NCI-H345 (cell line): Measurements from ENCODE around the gene PARVA.

Experiments
- DNase-seq: peaks from one replicate; lab custom pipeline; 2025; lab: John Stamatoyannopoulos, UW

Gene PARVA

DNA sequence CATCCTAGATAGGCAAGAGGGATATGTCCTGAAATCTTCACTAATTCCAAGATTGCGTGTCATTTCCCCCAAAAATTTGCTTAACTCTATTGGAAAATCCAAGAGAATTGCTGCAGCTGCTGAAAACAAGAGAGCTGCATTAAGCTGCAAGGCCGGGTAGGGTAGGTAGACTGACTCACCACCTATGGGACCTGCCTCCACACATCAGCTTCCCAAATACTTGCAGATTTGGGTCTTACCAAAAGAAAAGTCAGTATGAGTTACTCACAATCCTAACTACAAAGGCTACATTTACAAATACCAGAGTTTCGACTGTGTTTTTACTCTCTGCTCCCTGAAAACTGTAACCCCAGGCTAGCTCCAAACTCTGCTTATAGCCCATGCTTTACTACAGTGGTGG, 154.3 kb downstream of the PARVA start:
- no peak for DNase-seq

DNA sequence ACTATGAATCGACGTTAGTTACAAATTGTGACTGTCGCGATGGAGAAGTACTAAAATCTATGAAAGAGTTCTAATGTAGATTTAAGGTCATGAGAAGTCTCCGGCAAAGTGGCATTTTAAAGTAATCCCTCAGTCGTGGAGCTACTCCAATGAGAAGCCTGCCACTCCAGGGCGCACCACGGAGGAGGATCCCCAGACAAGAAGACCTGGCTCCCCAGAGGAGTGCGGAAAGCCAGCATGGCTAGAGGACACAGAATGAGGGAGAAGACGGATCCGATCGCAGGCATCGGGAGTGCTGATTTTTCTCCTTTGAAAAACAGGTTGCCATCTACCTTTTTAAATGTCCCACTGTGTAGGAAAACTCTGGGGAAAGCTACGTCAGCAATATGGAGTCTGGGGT, 155.2 kb downstream of the PARVA start:
- no peak for DNase-seq

DNA sequence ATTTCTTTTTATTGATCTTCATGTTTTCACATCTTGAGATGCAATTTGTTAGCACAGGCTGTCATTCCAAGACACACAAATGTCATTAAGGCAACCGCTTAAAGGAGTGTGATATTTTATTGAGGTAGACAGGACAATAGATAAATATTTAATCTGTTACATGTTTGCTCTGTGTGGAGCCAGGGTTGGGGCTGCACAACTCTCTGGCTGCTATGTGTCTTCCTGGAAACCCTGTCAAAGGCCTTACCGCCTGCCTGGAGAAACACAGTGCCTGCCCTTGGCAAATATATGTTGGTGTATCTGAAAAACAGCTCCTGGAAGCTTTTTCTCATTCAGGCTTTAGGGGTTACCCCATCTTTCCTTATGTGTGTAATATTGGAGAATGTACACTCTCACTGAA, 157.2 kb downstream of the PARVA start:
- no peak for DNase-seq

DNA sequence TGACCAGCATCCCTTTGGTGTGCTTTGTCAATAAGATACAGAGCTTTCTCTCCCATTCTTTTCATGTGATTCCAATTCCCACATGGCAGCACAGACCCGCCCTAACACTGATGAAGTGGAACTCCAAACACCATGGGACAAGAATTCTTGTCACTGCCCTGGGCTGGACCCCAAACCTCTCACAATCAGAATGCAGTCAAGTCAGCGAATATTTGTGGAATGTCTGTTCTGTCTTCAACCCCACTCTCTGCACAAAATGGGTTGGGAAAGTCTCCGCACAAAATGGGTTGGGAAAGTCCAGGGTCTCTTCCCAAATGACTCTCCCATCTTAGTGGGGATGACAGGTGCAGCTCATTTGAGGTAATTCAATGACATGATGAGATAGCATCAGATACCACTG, 157.9 kb downstream of the PARVA start:
- DNase-seq, result no peak

DNA sequence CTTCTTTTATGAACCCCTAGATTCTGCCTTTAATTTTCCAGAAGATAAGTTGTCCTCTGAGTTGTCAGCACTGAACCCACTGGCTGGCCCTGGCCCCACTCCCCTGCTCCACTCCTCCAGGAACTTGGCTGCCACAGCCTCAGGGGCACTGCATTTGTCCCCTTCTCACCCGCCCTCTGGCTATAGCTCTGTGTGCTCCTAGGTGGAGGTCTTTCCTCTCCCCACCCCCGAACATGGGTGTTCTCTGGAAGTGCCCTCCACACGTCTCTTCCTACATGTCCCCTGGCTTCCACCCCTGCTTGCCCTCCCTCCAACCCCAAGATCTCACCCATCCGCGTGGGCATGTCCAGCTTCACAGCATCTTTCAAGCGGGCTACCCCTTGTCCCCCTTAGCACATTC, 159.2 kb downstream of the PARVA start:
- DNase-seq, result no peak

DNA sequence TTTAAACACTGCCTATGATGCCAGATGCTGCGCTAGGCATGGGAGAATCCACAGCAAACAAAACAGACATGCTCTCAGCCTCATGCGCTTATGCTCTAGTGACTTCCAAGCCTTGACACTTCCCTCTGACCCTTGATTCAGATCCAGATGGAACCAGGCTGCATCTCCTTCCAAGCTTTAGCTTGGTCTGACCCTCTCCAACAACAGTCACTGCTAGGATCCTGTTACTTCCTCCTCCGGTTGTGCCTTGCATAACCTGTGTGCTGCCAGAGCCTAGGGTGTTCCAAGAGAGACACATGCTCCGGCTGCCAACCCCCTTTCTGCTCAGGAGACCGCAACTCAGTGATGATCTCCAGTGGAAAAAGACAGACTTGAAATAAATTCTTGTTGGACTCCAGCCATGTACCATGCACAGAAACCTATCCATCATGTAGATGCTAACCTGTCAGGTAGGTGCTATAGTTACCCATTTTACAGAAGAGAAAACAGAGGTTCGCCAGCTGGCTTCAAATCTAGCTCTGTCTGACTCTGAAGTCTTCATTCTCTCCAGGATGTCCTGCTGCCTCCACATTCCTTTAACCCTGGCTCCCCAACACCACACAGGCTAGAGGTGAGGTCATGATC, 160.5 kb downstream of the PARVA start:
- no peak for DNase-seq

DNA sequence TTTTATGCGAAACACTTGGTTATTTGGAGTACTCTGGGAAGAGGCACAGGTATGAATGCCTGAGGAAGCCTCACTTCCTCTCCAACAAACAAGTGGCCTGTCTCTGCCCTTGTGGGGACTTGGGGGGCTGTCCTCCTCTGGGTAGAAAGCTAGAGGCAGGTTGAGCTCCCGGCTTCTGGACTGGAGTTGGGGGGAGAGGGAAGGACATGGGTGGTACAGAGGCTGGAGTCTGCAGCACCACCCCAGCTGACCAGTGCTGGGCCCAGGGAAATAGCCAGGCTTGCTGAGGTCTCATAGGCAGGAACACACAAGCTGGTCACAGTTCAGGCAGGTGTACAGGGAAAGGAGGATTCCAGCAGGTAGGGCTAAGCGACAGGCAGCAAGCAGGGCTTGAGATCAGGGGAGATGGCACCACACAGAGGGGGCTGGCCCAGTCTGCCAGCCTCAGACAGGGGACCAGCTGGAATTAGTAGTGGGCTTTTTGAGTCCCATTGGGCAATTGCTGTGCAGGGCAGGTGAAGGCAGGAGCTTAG, 161.6 kb downstream of the PARVA start:
- DNase-seq, result no peak

DNA sequence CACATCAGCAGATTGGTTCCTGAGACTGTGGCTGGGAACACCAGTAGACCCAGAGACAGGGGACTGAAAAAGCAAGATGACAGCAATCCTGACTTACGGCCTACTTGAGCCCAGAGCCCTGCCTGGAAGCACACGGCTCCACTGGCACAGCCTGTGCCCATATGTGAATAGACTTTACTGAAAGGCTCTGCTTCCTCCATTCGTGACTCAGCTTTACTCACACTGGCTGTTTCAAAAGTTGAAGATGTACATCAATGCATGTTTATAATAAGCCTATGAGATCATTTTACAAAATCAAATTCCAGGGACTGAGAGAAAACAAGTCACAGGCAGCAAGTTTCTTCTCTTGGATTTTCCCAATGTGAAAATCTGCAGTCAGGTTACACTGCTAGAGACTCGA, 162.2 kb downstream of the PARVA start:
- no peak for DNase-seq

DNA sequence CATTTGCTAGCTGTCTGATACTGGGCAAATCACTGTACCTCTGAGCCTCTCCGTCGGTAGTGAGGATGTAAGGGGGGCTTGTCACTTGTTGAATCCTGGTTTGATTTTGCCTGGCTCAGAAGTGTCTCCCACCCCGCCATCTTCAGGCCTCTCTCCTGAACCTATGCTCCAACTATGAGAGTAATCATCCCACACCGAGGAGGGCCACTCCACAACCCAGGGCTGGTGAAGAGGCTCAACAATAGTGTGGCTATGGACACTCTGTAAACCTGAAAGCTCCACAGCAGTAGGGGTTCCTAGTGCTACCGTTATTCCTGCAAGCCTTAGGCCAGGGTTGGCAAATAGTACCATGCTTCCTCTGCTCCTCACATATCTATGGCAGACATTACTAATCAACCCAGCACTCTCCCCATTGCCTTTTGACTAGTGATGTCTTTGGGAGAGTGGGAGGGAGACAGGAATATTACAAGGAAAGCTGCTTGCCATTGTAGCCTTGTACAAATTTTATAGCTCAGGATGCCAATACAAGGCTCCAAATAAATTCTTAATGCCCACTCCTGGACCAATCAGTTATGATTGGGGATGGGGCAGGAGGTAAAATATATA, 162.8 kb downstream of the PARVA start:
- DNase-seq, result no peak

DNA sequence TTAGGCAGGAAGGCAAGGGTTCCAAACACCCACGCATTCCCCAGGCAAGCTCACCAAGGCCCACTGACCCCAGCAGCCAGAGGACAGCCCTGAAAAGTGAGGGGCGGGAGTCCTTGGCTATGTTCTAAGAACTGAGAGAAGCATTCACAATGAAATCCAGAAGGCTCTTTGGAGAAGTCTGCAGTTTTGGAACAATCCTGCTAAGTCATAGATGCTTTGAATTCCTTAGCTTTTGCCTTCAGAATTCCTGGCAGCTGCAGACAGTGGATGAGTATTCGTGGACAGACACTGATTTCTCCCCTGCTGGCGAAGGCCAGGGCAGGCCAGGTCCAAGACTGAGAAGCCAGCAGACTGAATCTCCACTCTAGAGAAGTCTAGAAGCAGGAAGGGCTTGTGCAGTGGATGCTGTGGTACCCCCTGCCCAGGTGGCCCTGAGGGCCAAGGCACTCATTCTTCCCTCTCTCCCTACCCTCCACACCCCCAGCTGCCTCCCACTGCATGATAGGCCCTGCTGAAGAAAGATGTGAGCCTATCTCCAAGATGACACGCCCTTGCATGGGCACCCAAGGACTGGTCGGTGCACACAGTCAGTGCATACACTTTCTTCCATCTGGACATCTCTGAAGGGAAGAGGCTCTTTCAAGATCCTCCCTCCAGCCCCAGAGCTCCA, 163.7 kb downstream of the PARVA start:
- DNase-seq, result no peak

DNA sequence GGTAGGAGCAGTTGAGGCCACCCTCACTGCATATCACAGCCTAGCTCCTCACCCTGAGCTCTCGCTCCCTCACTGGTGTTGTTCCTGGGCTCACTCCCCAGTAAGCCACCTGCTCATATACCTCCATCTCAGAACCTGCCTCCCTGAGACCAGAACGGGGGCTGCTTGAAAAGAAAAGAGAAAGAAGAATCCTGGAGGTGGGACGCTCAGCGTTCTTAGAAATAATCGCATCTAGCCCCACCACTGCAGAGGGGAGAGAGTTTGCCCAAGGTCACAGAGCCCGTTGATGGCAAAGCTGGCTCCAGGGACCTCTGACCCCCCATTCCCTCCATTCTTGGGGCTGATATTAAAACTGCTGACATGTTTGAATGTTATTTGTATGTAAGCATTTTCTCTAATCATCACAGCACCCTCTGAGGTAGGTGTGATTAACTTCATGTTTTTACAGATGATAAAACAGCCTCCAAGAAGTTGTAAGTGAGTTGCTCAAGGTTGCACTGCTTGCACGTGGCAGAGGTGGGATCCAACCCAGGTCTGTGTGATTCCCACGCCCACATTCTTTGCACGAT, 164.3 kb downstream of the PARVA start:
- no peak for DNase-seq

DNA sequence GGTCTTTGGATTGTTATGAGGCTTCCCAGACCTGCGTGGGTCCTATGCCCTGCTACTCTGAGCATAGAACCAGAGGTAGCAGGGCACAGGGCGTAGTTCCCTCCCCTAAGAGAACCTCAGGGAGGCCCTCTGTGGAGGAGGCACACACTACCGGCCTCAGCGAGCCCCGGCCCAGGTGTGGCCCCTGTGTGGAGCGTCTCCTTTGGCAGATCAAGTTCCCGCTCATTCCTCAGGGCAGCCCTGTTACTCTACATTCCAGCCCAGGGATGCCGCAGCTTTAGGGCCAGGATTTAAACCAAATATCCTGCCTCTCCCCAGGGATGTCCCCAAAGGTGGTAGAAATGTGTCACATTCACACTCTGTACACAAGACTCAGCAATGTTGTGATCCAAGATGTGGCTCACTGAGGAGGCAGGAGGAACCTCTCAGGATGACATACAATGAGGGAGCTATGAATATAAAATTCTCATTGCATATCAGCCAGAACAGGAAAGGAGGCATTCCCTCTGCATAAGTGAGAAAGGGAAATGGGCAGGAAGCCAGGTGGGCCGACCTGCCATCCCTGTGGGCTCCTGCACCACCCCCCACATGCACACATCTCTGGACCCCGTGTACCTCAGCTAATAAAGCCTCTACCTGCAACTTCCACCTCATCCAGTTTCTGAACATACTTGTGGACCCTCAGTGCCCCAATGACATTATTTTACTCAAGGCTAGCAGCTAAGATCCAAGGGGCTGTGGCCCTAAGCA, 165.0 kb downstream of the PARVA start:
- no peak for DNase-seq

DNA sequence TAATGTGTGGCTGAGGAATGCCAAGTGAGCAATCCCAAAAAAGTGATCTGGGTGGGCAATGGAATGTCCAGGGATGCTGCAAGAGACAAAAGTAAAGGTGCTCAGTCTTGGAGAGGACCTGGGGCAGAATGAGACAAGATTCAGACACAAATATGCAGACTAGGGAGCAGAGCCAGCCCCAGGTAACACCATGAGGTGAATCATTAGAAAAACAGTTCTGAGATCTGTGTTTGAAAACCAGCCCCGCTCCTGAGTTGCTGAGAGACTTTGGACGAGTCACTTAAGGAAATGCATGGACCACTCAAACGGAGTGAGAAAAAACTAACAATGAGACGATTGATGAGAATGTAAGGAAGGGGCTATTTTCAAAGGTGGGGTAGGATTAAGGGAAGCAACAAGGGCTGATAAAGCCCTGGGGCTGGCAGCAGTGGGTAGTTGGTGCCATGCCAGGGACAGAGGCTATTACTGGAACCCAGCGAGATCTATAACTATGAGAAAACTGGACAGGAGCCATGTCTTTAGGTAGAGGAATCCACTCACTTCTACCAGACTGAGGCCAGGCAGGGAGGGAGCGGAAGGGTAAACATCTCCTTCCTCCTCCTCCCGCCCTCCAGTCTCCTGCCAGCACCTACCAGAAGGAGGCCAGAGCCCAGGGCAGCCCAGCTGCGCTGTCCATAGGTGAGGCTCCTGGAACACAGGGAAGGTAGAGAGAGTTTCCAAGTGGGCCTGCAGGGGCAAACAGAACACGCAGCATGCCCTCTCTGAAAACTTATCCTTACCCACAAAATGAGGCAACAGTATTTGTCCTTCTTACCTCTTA, 166.4 kb downstream of the PARVA start:
- DNase-seq, result no peak

DNA sequence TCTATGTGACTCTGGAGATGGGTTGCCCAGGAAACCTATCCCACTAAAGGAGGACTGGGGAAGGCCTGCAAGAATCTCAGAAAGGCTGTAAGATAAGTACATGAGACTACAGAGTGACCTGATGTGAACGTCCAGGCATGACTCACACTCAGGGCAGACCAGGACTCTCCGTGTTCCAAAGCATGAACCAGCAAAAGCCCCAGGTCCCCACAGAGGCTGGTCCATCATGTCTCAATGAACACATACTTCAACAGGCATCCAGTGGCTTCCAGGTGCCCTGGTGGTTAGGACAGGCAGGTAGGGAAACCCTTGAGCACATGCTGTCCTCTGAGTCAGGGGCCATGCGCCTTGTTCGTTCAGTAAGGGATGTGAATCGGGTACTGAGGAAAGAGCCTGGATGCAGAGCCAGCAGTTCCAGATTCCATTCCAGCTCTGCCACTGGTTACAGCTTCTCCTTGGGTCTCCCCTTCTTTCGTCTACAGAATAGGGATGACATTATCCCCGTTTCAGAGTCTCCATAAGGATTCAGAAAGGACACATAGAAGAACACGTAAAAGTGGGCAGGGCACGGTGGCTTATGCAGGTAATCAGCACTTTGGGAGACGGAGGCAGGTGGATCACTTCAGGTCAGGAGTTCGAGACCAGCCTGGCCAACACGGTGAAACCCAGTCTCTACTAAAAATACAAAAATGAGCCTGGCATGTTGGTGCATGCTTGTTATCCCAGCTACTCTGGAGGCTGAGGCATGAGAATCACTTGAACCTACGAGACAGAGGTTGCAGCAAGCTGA, 167.8 kb downstream of the PARVA start:
- DNase-seq, result no peak

DNA sequence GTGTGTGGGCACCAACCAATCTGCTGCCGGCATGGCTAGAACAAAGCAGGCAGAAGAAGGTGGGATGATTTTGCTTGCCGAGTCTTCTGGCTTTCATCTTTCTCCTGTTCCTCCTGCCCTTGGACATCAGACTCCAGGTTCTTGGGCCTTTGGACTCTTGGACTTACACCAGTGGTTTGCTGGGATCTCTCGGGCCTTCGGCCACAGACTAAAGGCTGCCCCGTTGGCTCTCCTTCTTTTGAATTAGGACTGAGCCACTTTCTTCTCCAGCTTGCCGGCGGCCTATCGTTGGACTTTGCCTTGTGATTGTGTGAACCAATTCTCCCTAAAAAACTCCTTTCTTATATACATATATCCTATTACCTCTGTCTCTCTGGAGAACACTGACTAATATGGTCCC, 168.8 kb downstream of the PARVA start:
- no peak for DNase-seq

DNA sequence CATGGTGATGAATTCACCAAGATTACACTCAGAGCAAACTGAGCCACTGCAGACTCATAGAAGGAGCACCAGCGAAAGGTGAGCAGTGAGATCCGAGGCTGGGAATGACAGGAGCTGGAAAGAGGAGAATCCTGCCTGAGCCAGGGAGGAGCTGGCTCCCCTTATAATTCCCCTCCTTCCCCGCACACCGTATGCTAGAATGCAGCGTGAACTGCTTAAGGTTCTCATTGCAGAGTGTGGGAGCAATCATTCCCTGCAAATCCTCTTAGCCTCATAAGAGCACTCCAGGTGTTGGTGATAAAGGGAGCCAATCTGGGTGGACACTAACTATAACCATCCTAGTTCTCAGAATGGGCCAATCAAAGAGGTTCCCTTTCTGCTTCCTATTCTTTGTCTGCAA, 169.3 kb downstream of the PARVA start:
- DNase-seq, result no peak

DNA sequence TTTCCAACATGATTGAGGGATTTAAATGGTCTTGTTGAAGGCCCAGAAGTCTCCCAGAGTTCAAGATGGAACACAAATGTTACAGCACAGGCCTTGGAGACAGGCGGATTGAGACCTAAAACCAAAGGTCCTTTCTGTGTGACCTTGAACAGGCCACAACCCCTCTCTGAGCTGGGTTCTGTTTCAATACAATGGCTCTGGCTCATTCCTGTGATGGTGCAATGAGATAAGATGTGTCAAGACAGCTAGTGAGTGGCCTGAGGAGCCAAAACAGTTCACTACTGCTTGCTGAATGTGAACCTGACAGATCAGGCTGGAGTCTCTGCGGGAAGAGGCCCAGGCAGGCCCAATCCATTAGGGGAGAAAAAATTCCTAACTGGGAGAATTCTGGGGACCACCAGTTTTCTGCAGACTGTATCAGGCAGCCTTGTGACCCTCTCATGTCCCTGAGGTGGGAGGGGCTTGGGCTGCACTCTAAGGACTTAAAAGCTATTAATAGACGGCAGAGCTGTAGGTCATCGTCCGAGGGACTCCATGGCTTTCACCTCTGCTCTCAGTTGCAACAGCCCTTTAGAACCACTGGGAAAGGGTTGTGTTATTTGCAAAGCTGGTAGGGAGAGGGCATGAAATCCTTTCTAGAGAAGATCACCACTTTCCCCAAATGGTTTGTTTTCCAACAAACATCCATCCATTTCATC, 170.7 kb downstream of the PARVA start:
- DNase-seq, result no peak

DNA sequence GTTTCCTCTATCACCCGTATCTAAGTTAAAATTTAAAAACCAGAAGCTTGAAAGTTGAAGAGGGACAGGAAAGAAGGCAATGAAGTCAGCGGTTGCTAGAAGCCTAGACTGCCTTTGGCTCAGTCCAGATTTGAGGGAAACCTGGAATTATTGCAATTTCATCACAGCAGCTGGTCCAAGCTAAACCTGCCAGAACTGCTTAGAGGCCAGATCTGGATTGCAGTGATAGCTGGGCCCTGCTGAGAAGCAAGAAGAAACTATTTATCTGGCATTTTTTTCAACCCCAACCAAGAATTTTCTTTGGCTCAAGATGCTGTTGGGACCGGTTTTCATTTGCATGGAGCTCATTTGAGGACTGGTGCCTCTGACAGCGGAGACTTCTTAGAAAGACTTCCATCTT, 175.3 kb downstream of the PARVA start:
- DNase-seq, result no peak

DNA sequence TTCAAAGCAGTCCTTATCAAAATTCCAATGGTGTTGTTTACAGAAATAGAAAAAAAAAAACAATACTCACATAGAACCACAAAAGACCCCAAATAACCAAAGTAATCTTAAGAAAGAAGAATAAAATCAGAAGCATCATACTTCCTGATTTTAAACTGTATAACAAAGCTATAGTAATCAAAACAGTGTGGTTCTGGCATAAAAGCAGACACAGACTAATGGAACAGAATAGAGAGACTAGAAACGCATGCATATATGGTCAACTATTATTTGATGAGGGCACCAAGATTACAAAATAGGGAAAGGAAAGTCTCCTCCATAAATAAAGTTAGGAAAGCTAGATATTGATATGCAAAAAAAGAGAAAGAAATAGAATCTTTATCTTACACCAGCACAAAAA, 176.8 kb downstream of the PARVA start:
- no peak for DNase-seq

DNA sequence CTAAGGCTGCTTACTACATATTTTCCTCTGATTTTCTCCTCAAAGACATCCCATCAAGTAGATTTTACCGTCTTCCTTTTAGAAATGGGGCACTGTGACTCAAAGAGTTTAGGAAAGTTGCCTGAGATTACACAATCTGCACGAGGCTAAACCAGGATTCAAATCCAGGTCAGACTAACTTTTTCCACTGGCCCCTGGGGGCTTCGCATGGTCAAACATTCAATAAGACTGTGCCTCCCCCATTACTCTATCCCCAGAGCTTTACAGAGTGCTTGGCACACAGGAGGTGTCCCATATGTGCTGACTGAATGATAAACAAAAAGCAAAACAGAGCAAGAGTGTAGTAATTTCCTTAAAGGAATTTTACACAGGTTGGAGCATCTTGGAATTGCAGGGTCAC, 178.8 kb downstream of the PARVA start:
- no peak for DNase-seq
